Measurements from ENCODE around the gene IGF1R. TPM values are rescaled to one million over a fixed set of nuclear protein-coding genes. Genes with fewer than 3 reads are reported as not detected.

IGF1R gene
- total RNA-seq, 1 donor from 2014 or later = 53.7 TPM

DNA sequence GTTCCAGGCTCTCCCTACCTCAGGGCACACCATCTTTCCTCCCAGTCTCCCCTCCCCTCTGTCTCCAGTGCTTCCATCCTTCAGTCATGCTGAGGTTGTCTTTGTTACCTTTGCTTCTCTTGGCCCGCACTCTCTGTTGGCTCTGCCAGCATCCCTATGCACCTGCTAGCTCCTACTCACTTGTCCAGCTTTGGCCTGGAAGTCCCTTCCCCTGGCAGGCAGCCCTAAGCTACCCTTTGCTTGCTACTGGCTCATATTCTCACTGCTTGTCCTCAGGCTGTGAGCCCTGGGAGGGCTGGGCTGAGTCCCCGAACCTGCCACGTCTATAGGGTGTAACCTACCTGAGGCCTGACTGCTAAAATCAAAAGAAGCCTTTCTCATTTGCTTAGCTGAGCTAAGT is 236.6 kb downstream of the IGF1R start:
- DNase-seq (ENCODE audit: low spot score) = no peak

DNA sequence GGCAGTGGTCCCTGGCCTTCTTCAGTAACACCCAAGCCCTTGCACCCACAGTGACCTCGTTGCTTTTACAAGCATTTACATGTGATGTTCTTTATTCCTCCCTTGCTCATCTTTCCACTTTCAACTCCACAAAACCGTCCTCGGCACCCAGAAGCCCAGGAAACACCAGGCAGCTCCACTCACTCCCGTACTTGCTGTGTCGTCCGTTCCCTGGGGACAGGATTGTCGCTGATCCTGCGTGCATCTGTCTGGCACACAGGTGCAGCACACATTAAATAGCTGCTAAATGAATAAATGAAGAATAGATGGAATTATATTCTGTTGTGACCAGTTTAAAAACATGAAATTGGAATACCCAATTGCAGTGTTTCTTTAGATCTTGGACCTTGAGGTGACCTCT is 239.6 kb downstream of the IGF1R start:
- DNase-seq (ENCODE audit: low spot score) = no peak

DNA sequence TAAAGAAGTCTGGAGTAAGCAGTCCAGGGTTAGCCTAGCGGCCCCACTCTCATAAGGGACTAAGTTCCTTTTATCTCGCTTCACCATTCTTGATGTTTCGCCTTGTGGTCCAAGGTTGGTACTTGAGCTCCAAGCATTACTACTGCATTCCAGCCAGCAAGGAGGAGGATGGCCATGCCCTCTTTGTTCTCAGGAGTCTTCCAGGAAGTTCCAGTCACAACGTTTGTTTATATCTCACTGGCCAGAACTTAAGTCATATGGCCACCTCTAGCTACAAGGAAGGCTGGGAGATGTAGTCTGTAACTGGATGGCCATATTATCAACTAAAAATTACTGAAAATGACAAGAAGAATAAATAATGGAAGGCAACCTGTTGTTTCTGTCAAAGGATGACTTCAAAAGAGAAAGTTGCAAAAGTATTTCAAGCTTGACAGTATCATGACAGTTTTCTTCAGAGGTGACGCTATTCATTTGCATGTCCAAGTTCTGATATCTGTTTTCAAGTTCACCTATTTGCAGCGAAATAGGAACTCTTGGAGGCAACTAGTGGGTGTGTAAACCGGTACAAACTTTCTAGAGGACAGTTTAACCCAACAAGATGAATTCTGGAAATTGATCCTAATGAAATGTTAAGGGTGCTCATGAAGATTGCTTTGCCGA is 240.6 kb downstream of the IGF1R start:
- no peak for DNase-seq (ENCODE audit: low spot score)

DNA sequence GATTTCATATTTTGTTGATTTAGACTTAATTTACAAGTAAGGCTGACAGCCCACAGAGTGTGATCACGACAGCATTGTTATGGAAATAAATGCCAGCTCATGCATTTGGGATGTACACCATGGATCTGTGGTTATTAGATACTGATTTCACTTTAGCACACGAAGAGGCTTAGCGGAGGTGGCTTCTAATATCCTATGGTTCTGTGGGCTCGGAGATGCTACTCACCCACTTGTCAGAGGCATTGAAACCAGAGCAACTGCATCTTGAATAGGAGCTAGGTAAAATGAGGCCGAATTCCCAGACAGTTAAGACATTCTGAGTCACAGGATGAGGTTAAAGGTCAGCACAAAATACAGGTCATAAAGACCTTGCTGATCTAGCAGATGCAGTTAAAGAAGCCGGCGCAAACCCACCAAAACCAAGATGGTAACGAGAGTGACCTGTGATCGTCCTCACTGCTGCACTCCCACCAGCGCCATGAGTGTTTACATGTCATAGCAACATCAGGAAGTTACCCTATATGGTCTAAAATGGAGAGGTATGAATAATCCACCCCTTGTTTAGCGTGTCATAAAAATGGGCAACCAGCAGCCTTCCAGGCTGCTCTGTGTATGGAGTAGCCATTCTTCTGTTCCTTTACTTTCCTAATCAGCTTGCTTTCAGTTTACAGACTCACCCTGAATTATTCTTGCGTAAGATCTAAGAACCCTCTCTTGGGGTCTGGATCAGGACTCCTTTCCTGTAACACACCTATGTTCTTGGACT is 241.8 kb downstream of the IGF1R start:
- no peak for DNase-seq (ENCODE audit: low spot score)

DNA sequence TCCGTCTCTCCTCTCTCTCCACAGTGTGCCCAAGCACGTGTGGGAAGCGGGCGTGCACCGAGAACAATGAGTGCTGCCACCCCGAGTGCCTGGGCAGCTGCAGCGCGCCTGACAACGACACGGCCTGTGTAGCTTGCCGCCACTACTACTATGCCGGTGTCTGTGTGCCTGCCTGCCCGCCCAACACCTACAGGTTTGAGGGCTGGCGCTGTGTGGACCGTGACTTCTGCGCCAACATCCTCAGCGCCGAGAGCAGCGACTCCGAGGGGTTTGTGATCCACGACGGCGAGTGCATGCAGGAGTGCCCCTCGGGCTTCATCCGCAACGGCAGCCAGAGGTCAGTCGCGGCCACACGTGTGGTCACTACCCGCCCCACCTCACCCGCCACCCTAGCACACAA is 243.0 kb downstream of the IGF1R start:
- no peak for DNase-seq (ENCODE audit: low spot score)

DNA sequence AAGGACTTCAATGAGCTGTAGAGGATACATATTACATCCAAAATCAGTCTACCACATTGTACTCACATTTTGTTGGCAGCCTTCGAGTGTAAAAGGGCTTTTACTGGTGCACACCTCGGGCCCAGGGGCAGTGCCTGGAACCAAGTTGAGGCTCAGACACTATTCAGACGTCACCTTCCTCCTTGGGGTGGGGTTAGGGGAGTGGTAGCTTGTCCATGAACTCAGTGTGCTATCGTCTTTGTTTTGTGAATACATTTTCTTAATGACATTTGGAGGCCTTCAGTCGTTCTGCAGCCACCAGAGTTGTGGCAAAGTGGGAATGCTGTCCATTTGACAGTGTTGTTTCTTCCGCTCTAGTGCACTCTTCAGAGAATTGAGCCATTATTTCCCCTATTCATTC is 245.1 kb downstream of the IGF1R start:
- DNase-seq (ENCODE audit: low spot score) = no peak

DNA sequence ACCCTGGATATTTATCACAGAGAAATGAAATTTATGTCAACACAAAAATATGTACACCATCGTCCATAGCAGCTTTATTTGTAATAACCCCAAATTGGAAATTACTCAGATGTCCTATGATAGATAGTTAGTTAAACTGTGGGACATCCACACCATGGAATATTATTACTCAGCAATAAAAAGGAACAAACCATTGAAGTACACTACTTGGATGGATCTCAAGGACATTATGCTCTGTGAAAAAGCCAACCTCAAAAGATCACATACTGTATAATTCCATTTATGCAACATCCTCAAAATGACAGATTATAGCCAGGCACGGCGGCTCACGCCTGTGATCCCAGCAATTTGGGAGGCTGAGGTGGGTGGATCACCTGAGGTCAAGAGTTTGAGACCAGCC is 246.0 kb downstream of the IGF1R start:
- no peak for DNase-seq (ENCODE audit: low spot score)

DNA sequence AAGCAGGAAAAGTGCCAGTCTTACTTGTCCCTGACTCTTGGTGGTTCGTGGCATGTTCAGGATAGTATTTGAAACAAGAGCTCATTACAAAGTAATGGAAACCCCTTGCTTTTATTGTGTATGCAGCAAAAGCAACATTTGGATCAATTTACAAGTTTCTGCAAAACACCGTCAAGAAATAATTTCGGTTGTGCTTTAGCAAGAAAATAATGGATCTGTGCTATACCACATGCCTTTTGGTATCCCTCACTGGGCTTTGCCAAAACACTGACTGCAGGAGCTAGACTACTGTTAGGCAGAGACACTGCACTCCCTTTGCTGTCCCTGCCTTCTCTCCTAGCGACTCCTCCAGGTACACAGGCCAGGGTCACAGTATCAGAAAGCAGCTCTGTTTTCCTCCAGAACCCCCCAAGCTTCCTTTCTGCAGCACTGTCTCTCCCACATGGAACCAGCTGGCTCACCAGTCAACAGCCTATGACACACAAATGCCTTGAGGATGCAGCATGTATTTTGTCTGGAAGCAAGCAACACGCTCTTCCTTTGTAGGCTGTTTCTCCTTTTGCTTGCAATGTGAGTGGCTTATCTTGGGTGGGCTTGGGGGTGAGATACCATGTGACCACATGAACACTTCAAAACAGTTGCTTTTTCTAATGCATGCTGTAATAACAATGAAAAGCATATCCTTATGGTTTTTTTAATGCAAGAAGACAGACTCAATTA is 247.8 kb downstream of the IGF1R start:
- DNase-seq (ENCODE audit: low spot score) = peak; percentile 43

DNA sequence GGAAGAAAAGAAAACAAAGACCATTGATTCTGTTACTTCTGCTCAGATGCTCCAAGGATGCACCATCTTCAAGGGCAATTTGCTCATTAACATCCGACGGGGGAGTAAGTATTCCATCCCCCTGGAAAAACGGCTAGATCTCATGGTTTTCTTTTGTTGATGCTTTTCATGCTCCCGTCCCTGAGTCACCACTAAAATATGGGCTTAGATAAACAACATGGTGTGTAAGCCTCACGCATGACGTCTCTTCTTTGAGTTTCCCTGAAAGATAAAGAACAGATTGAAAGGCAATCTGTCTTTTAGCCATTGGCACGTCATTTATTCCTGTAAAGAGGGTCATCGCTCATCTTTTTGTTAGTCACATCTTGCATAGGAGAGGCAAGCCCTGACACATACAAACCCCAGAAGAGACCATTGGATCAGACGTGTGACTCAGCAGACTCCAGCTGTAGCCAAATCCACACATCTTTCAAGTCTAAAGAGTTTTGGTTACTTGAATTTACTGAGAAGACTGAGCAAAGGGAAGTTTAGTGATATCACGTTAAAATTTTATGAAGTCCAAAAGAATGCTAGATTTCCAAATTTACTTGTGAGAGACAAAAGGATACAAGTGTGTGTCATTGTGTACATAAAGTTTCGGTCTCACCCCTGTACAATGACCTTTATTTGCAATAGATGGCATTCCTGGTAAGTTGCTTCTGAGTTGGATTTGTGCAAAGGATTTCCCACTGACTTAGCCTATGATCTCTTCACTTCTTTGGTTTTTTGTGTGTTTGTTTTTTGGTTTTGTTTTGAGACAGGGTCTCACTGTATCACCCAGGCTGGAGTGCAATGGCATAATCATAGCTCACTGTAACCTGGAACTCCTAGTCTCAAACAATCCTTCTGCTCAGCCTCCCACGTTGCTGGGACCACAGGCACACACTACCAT is 248.7 kb downstream of the IGF1R start:
- peak; percentile 90 for DNase-seq (ENCODE audit: low spot score)

DNA sequence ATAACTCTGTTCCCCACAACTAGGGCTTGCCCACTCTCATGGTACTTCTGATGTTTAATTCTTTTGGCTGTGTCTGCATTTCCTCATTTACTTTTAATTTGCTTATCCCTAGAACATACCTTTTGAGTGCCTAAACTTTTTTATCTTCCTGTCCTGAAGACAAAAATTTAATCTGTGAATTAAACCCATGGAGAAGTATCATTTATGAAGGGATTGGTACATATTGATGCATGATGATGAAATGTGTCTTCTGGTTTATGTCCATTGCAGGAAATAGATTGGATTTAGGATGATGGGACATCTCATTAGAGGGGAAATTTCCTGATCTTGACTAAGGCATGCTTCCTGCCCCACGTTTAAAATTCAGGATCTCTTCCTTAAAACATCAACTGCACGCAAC is 249.8 kb downstream of the IGF1R start:
- DNase-seq (ENCODE audit: low spot score) = no peak

DNA sequence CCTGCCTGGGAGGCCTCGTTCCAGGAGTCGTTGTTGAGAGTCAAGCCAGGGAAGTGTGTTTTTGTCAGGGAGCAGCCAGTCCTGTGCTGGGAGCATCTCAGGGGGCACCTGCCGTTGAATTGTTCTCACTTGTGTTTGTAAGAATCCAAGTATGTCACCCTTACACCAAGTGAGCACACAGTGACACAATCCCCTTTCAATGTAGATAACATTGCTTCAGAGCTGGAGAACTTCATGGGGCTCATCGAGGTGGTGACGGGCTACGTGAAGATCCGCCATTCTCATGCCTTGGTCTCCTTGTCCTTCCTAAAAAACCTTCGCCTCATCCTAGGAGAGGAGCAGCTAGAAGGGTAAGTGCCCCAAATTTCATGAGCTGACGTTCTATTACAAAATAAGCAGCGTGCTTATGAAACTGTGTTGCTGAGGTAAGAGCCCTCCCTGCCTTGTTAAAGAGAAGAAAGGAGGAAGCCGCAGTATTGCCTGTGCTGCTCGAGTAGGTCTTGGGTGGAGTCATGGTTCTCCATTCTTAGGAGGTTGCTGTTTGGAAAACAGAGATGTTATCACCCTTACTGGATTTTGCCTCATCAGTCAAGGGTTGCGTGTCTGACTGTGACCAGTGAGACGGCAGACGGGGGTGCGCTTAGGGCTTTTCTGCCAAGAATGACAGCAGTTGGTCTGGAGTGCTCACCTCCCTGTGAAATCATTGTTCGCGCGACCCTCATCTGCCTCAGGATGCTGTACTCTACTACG is 251.1 kb downstream of the IGF1R start:
- no peak for DNase-seq (ENCODE audit: low spot score)

DNA sequence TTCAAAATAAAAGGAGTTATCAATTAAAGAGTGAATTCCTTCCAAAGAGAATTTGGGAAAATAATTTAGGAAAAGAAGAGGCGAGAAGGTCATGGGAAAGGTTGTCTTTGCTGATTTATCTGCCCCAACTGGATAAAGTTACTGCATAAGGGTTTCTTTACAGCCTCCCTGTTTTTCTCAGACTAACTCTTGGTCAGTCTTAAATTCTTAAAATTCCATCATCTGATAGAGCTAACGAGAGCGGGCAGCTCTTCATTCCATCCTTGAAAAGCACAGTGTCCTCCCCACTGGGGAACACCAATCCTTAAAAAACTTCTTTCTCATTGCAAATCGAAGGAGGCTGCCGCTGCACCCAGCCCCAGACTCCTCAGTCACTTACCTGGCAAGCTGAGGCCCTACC is 252.0 kb downstream of the IGF1R start:
- peak; percentile 74 for DNase-seq (ENCODE audit: low spot score)

DNA sequence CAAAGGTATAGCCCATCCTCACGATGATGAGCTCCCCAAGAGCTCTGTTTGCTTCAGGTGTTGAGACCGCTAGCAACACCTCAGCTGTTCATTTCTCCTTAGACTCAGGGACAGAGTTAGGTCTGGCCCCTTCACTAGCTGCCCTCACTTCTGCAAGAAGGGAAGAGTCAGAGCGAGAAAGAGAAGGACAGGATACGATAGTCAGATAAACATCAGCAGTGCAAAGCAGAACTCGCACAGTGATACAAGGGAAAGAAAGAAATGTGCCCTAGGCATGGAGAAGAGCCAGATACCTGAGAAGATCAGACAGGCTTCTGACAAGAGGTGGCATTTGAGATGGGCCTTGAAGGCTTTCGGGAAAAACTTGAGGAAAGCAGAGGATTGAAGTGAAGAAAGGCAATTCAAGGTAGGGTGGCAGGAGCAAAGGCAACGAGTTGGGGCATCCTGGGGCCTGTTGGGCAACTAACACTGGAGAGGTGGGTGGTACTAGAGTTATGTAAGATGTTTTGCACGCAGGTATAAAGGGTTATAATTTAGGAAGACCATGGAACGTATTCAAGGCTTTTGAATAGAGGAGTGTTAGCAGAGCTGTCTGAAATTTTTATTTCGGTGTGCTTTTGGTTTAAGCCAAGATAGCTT is 253.2 kb downstream of the IGF1R start:
- peak; percentile 65 for DNase-seq (ENCODE audit: low spot score)

DNA sequence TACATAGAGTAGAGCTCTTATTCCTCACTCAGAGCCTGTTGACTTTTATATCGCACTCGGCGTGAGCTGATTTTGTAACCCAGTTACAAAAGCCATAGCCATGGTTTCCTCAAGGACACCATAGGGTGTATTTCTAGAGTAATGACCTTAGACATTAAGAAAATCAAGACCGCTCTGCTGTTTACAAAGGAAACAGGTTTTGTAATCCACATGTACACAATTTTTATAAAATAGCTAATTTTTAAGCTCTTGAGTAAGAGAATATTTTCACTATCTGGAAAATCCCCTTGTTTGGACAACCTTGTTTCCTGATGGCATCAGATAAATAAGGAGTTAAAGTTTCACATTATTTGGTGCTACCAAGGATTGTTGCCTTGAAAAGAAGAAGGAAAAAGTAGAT is 254.6 kb downstream of the IGF1R start:
- no peak for DNase-seq (ENCODE audit: low spot score)

DNA sequence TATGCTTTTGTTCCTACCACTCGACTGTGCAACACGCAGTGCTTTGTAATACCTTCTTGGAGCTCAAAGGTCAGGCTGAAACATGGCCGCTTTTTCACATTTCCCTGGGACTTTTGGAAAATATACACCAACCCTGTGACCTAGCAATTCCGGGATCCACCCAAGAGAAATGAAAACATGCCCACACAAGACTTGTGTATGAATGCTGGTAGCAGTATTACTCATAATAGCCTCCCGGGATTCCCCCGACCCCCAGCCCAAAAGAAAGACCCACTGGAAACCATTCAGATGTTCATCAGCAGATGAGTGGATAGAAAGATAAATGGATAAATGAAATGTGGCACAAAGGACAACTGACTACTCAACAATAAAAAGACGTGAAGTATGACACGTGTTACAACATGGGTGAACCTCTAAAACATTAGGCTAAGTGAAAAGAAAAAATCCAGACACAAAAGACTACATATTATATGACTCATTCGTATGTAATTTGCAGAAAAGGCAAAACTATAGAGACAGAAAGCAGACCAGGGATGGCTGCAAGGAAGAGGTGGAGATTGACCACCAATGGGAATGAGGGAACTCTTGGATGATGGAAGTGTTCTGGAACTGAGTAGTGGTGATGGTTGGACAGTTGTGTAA is 255.2 kb downstream of the IGF1R start:
- peak; percentile 69 for DNase-seq (ENCODE audit: low spot score)

DNA sequence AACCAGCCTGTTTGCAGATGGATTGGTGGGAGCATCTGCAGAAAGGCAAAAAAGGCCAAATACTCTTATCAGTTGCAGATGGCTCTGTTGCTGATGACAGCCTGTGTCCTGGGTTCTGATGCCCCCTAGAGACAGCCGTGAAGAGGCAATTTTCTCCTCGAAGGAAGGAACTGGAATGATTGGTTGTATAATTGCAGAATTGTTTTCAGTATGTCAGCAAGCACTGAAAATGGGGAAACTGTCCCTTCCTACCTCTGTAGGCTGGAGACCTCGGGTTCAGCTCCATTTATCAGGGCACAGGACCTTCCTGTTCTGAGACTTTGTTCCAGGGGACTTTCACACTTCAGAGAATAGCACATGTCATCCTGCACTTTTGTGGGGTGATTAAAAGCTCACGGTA is 256.2 kb downstream of the IGF1R start:
- peak; percentile 79 for DNase-seq (ENCODE audit: low spot score)

DNA sequence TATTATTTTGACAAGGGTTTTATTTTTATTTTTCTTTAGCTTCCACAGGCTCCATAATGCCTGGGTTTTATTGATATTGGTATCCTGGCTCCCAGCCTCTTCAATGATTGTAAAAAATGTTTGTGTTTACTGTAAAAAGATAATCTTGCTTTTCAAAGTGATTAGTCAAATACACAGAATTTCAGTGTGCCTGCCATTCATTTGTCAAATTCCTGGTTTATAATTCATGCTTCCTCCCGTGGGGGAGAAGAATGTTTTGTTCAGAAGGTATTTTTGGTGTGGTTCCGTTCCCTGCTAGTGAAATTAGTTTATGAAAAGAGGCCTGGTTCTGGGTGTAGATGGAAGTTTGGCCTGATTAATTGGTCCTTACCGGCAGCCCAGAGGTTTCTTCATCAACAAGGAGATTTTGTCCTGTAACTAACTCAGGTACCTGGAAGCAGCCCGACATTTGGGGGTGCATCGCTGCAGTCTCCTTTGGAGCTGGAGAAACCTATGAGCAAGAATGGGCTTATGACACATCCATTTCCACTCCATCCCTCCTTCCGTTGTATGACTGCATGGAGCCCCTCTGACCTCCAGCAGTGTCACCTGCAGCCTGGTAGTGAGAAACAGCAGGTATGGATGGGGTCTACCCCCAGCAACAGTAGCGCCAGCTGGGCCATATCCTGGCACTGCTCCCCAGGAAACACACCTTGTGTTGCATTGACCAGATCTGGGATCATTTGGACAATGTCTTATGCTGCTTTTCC is 257.8 kb downstream of the IGF1R start:
- no peak for DNase-seq (ENCODE audit: low spot score)

DNA sequence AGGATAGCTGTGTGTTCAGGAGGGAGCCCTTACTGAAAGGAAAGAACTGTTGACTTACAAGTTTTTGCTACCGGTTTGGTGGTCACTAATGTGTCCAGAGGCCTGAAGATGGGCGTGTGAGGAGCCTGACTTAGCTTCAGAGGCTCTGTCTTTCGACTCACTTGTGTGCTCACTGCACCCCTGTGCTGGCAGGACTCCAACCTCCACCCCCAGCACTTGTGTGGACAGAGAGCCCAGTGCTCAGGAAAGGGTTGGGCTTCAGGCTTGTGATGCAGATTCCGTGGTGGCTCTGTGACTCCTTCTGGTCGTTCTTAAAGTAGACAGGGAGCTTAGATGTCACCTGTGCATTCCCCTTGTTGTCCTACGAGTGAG is 258.4 kb downstream of the IGF1R start:
- no peak for DNase-seq (ENCODE audit: low spot score)

DNA sequence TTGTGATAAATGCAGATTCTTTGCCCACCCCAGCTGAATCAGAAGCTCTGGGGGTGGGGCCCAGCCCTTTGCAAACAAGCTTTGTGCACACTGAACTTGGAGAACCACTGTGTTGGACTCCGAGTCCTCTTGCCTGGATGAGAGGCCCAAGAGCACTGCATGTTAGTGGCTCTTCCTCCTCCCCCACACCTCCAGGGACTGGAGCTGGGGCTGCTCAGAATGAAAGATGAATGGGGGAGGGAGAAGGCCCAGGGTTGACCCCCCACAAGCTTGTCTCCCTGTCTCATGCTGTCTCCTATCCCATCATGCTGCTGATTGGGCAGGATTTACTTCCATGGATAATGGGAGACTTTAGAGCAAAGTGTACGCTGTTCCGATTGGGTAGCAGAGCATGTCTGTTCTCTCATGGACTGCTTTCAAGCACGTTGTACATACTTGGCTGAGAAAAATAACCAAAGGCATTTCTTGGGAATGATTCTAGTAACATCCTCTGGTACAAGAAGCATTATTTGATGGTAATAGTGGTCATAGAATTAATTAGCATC is 259.7 kb downstream of the IGF1R start:
- no peak for DNase-seq (ENCODE audit: low spot score)
